ENCODE measurements around the gene SLC12A8. TPM values are rescaled to one million over a fixed set of nuclear protein-coding genes. Genes with fewer than 3 reads are reported as not detected.

The SLC12A8 gene
- total and polyA plus RNA-seq, 2 donors from 2014 or later = 5.4 to 29.1 TPM

DNA sequence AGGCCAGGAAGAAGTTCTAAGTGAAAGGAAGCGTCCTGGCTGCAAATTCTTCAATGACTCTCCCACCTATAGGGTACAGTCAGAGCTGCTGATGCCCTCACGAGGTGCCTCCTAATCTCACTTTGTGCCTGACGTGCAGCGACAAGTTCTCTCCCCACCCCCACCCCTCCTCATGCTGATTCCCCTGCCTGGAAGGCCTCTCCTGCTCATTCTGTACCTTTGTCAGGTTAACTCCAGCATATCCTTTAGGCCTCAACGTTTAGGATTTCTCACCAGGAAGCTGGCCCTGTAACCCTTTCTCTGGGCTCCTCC, 25.0 kb downstream of the SLC12A8 start:
- no peak for DNase-seq
- no peak overlapping the region for H3K9ac ChIP-seq (ENCODE audit: low read length in 3 of 3)
- H3K27me3 ChIP-seq (ENCODE audit: control insufficient read depth, insufficient read depth, low read length) = no peaks in the 10 kb centered on the region
- H3K27ac ChIP-seq (ENCODE audit: low read depth in 2 of 2, low read length in 2 of 2) = no peak overlapping the region
- peaks cover 0 to 6% (median 5%) of the 10 kb centered on the region in 3 donors for H3K4me1 ChIP-seq (ENCODE audit: control insufficient read depth in 2 of 3, insufficient read depth in 2 of 3, low read depth in 1 of 3, low read length in 3 of 3)
- H3K9me3 ChIP-seq (ENCODE audit: control insufficient read depth in 2 of 3, insufficient read depth in 1 of 3, low read length in 3 of 3) = no peaks in the 10 kb centered on the region
- intact Hi-C loops (cut with DNase I) = no loop called here
- no peak for TF ChIP-seq CTCF (IDR thresholded peaks at IDR 0.05; ENCODE audit: borderline replicate concordance, extremely low read depth, insufficient read depth)
- H3K4me3 ChIP-seq (ENCODE audit: low read length in 3 of 3) = no peak overlapping the region
- no peak for FAIRE-seq
- no peaks in the 10 kb centered on the region for H3K36me3 ChIP-seq (ENCODE audit: control insufficient read depth in 2 of 3, insufficient read depth in 3 of 3, low read length in 3 of 3)

- no peaks in the 10 kb centered on the region for H3K36me3 ChIP-seq (ENCODE audit: control insufficient read depth in 2 of 3, insufficient read depth in 3 of 3, low read length in 3 of 3)
- no peak overlapping the region for H3K4me3 ChIP-seq (ENCODE audit: low read length in 3 of 3)
- DNase-seq (peak in 1 of 5 donors; percentile 73), FAIRE-seq (no peak)
- H3K9ac ChIP-seq (ENCODE audit: low read length in 3 of 3) = no peak overlapping the region
- H3K4me1 ChIP-seq (ENCODE audit: control insufficient read depth in 2 of 3, insufficient read depth in 2 of 3, low read depth in 1 of 3, low read length in 3 of 3) = peaks cover 0 to 5% (median under 1%) of the 10 kb centered on the region in 3 donors
- no peak overlapping the region for H3K27ac ChIP-seq (ENCODE audit: low read depth in 2 of 2, low read length in 2 of 2)
- H3K9me3 ChIP-seq (ENCODE audit: control insufficient read depth in 2 of 3, insufficient read depth in 1 of 3, low read length in 3 of 3) = no peaks in the 10 kb centered on the region
- intact Hi-C loops (cut with DNase I) = no loop called here
- TF ChIP-seq CTCF (IDR thresholded peaks at IDR 0.05; ENCODE audit: borderline replicate concordance, extremely low read depth, insufficient read depth) = no peak
- no peaks in the 10 kb centered on the region for H3K27me3 ChIP-seq (ENCODE audit: control insufficient read depth, insufficient read depth, low read length)
These were observed 25.5 kb downstream of the SLC12A8 start for GRCh38 chr3:125186800-125187598.

DNA sequence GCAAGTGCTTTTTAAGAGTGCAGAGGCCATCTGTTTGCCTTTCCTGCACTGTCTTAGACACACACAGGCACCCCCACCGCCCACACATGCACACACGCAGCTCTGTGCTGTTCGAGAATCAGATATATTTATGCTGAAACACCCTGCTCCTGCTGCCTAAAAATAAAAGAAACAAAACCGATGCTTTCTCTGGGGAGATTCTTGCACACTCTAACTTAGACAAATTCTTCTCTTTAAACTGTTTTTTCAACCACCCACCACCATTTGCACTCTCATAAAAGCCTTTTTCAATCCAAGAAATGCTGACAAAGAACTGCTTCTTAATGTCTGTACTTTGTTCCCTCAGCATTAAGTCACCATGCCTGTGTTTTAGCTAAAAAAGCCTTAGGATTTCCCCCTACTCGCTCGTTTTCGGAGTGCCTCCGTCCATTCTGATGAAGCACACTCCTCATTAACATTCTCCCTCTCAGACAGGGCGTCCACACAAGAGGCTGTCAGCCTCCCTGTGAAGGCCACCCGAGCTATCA, 26.2 kb downstream of the SLC12A8 start:
- no peak for FAIRE-seq
- no peaks in the 10 kb centered on the region for H3K27me3 ChIP-seq (ENCODE audit: control insufficient read depth, insufficient read depth, low read length)
- H3K4me3 ChIP-seq (ENCODE audit: low read length in 3 of 3) = no peak overlapping the region
- no peaks in the 10 kb centered on the region for H3K9me3 ChIP-seq (ENCODE audit: control insufficient read depth in 2 of 3, insufficient read depth in 1 of 3, low read length in 3 of 3)
- H3K4me1 ChIP-seq (ENCODE audit: control insufficient read depth in 2 of 3, insufficient read depth in 2 of 3, low read depth in 1 of 3, low read length in 3 of 3) = peaks cover 0 to 5% (median 0%) of the 10 kb centered on the region in 3 donors
- no peak overlapping the region for H3K27ac ChIP-seq (ENCODE audit: low read depth in 2 of 2, low read length in 2 of 2)
- intact Hi-C loops (cut with DNase I) = no loop called here
- no peaks in the 10 kb centered on the region for H3K36me3 ChIP-seq (ENCODE audit: control insufficient read depth in 2 of 3, insufficient read depth in 3 of 3, low read length in 3 of 3)
- TF ChIP-seq CTCF (IDR thresholded peaks at IDR 0.05; ENCODE audit: borderline replicate concordance, extremely low read depth, insufficient read depth) = no peak
- no peak overlapping the region for H3K9ac ChIP-seq (ENCODE audit: low read length in 3 of 3)
- DNase-seq = peak in 3 of 5 donors; percentile 55 to 70 (median 61)

All from kidney (tissue), 14 donors.